GM12878 (cell line): ENCODE data around the gene ARHGEF1. TPM values are rescaled to one million over a fixed set of nuclear protein-coding genes. Genes with fewer than 3 reads are reported as not detected.

Experiments
- ATAC-seq: fragments of 200-7000 bp; cut with Tn5 transposase; 3 replicates; pipeline ENCODE4 v1.9.1; 2020; ENCODE audit warnings: mild to moderate bottlenecking, moderate library complexity
- BruUV-seq: library from RNA; stranded (reverse); fragments of 400-500 nt; replicated peaks from 2 replicates; lab custom pipeline; 2021; lab: Mats Ljungman, UMichigan
- CTCF ChIA-PET: fragments of 300-600 bp; sonication (Branson Sonifier 250); formaldehyde crosslinking; extraction: SDS; loops from one replicate; lab custom pipeline; 2021; ENCODE audit warnings: inconsistent platforms; lab: Yijun Ruan, JAX
- POLR2A ChIA-PET: fragments of 350-600 bp; formaldehyde crosslinking; extraction: SDS; loops from one replicate; lab custom pipeline; 2021; ENCODE audit warnings: inconsistent platforms; lab: Charles Lee
- RAD21 ChIA-PET: fragments of 300-600 bp; sonication (Branson Sonifier 250); formaldehyde crosslinking; loops from one replicate; lab custom pipeline; 2023; ENCODE audit warnings: antibody characterized with exemption; ENCODE audit not compliant: unreplicated experiment; lab: Charles Lee
- SMC1A ChIA-PET: fragments of 300-600 bp; sonication (Branson Sonifier 250); formaldehyde crosslinking; loops from one replicate; lab custom pipeline; 2023; ENCODE audit not compliant: unreplicated experiment, uncharacterized antibody; lab: Charles Lee
- DNase-seq: peaks from one replicate; pipeline ENCODE4 v3.0.0-alpha.2; 2011; ENCODE audit warnings: low read depth, low spot score
- FAIRE-seq: peaks from 3 replicates; lab custom pipeline; 2011; peaks lifted over from hg19 to GRCh38; lab: Jason Lieb, UNC
- H2AFZ ChIP-seq: 2 replicates; pipeline ENCODE4 v1.6.0; 2011; ENCODE audit warnings: low read depth, low read length, control low read depth; ENCODE audit not compliant: control insufficient read depth
- H3K27ac ChIP-seq: 2 replicates; pipeline ENCODE4 v1.5.1; 2011; ENCODE audit warnings: control low read depth; ENCODE audit not compliant: control insufficient read depth, insufficient read depth
- H3K27me3 ChIP-seq, 2 experiments: replicated peaks in 1 of 2; 2 replicates each; pipeline versions ENCODE4 v1.6.0 to v1.6.1; 2011; ENCODE audit warnings: low read length in 1 of 2; ENCODE audit not compliant: control insufficient read depth in 2 of 2, insufficient read depth in 2 of 2
- H3K36me3 ChIP-seq, 2 experiments: 2 replicates each; pipeline ENCODE4 v1.5.1; 2011; ENCODE audit warnings: low read length in 1 of 2; ENCODE audit not compliant: control insufficient read depth in 2 of 2, insufficient read depth in 2 of 2
- H3K4me1 ChIP-seq: 2 replicates; pipeline ENCODE4 v1.6.1; 2011; ENCODE audit warnings: mild to moderate bottlenecking, low read length, moderate library complexity, mixed read lengths; ENCODE audit not compliant: control insufficient read depth, insufficient read depth
- H3K4me2 ChIP-seq: 2 replicates; pipeline ENCODE4 v1.6.0; 2011; ENCODE audit warnings: control low read depth; ENCODE audit not compliant: control insufficient read depth, insufficient read depth
- H3K4me3 ChIP-seq: fragments of 200-600 bp; sonication (generic); 2 replicates; pipeline ENCODE4 v1.5.1; 2016
- H3K79me2 ChIP-seq: 2 replicates; pipeline ENCODE4 v1.6.0; 2011; ENCODE audit warnings: low read length; ENCODE audit not compliant: control insufficient read depth, insufficient read depth
- H3K9ac ChIP-seq: 2 replicates; pipeline ENCODE4 v1.8.0; 2011; ENCODE audit warnings: low read length, control low read depth, mixed read lengths; ENCODE audit not compliant: control insufficient read depth, insufficient read depth
- H3K9me3 ChIP-seq: replicated peaks from 3 replicates; pipeline ENCODE4 v1.5.1; 2011; ENCODE audit warnings: mild to moderate bottlenecking, low read length; ENCODE audit not compliant: control insufficient read depth, insufficient read depth
- H4K20me1 ChIP-seq: 2 replicates; pipeline ENCODE4 v1.6.0; 2011; ENCODE audit not compliant: control insufficient read depth, insufficient read depth
- BACH1 ChIP-seq: fragments of 450-650 bp; IDR thresholded peaks from 2 replicates; pipeline ENCODE4 v1.6.1; 2017; ENCODE audit warnings: mild to moderate bottlenecking, borderline replicate concordance
- POLR2A ChIP-seq: IDR thresholded peaks from 2 replicates; pipeline ENCODE4 v1.6.1; 2011; ENCODE audit warnings: low read depth, mild to moderate bottlenecking, low read length
- ZBTB40 ChIP-seq: fragments of 450-650 bp; IDR thresholded peaks from 2 replicates; pipeline ENCODE4 v1.6.1; 2016; ENCODE audit warnings: mild to moderate bottlenecking, moderate library complexity, borderline replicate concordance
- ZNF384 ChIP-seq: IDR thresholded peaks from 2 replicates; pipeline ENCODE4 v1.6.1; 2012; ENCODE audit warnings: low read depth, mild to moderate bottlenecking, low read length, improper control_type of control experiment, borderline replicate concordance
- WGBS: methylation state at CpG from one replicate; pipeline ENCODE4 v1.1.6; 2016; ENCODE audit warnings: low lambda C conversion rate; ENCODE audit not compliant: insufficient replicate concordance, insufficient coverage; ENCODE audit errors: missing lambda C conversion rate; 5-methylcytosine and 5-hydroxymethylcytosine counted together
- in situ Hi-C: fragments of 300-500 bp; cut with MboI; formaldehyde crosslinking; loops from 9 replicates; pipeline ENCODE4 v1.14.3; 2018; ENCODE audit warnings: mixed read lengths
- intact Hi-C: fragments of 100-400 bp; cut with micrococcal nuclease; formaldehyde crosslinking; loops from one replicate; pipeline ENCODE4 v1.14.2; 2022; ENCODE audit not compliant: unreplicated experiment
- polyA plus RNA-seq, 11 experiments: library from polyadenylated mRNA; depleted of rRNA in 4 of 11; unstranded in 6 of 11; stranded (reverse) in 5 of 11; fragments of >200 nt; fragmentation: Nextera tagmentation in 4 of 11; fragmentation: Illumina TruSeq in 1 of 11; extraction: Ambion mirVana in 4 of 11; extraction: Trizol in 1 of 11; gene quantifications; 1 replicate in 1 of 11; 2 replicates in 10 of 11; pipeline versions ENCODE4 v1.2.1 to v1.2.3, GENCODE V29; 2011 to 2016; ENCODE audit warnings: inconsistent platforms in 2 of 11, missing spikeins in 2 of 11, low read depth in 1 of 11
- total RNA-seq, 4 experiments: library from RNA; depleted of rRNA in 3 of 4; stranded (reverse); fragments of >200 nt in 3 of 4; fragmentation: Illumina TruSeq in 1 of 4; extraction: Trizol in 1 of 4; gene quantifications; 2 replicates each; pipeline versions ENCODE4 v1.2.1 to v1.2.3, GENCODE V29; 2013 to 2021

The ARHGEF1 gene
- total and polyA plus RNA-seq, 10 of the 15 experiments (the other 5 are each of a cell fraction or from before 2014, with no cell fraction given) = 1.2 to 207 (median 53.9) TPM

- no peaks in the 10 kb centered on the region for H3K9me3 ChIP-seq
- H4K20me1 ChIP-seq = peaks cover 16% of the 10 kb centered on the region
- ChIA-PET SMC1A (interaction anchor here (1.0 to 8.2 kb wide), 3 partner anchors 11 to 75 kb away, joined by 3 to 57 read pairs (median 47); partner anchors contain the start of gene RPS19), POLR2A (interaction anchor here (0.6 to 6.6 kb wide), 6 partner anchors 8 to 1253 kb away, joined by 3 to 90 read pairs (median 9); partner anchors contain the start of gene RPS19), CTCF (interaction anchor here (1.9 to 9.0 kb wide), 6 partner anchors 6 to 88 kb away, joined by 7 to 136 read pairs (median 74); partner anchors contain the start of genes ARHGEF1 and RPS19), RAD21 (interaction anchor here (0.7 to 8.7 kb wide), 4 partner anchors 10 to 89 kb away, joined by 3 to 120 read pairs (median 32); partner anchors contain the start of genes ARHGEF1, RABAC1 and RPS19)
- H3K4me1 ChIP-seq = peaks cover 71% of the 10 kb centered on the region
- ATAC-seq = peak; percentile 1; the same call in 1 of the 3 replicates
- 0 out of 2 replicates have a peak overlapping the region, but pooled peaks have one; percentile 36 for H3K4me2 ChIP-seq
- no peak overlapping the region for H3K9ac ChIP-seq
- H3K36me3 ChIP-seq = peaks cover 21 to 25% of the 10 kb centered on the region in 2 experiments
- no peak for DNase-seq
- no peak for FAIRE-seq
- no peak overlapping the region for H2AFZ ChIP-seq
- no TSS peak for BruUV-seq
- H3K27ac ChIP-seq = peak overlapping the region; percentile 30; the same call in 1 of the 2 replicates
- TF ChIP-seq BACH1 (peak; percentile 32; the same call in 1 of the 2 replicates), POLR2A (peak; percentile 67), ZBTB40 (no peak), ZNF384 (0 out of 2 replicates have a peak, but pooled peaks have one; percentile 19)
- no peak overlapping the region for H3K4me3 ChIP-seq
- intact Hi-C loops = no loop called here
- WGBS = 55% methylated on average over 3 of the region's 3 CpGs
- in situ Hi-C loops = loop anchor here (5.0 kb wide), 1 partner anchor 77 kb away; no protein-coding TSS in a partner anchor
- no peaks in the 10 kb centered on the region for H3K27me3 ChIP-seq
- peaks cover 31% of the 10 kb centered on the region for H3K79me2 ChIP-seq
Measured at GRCh38 chr19:41870401-41870873, 12.5 kb upstream of the ARHGEF1 start.
